NCI-H748 (cell line): ENCODE measurements around the gene KYNU.
"Not testable (repeated sequence)": the region's sequence is repeated elsewhere in the genome, so short reads cannot be mapped to it uniquely, and the experiment has no call there.

Experiments
- DNase-seq: peaks from one replicate; lab custom pipeline; 2025; ENCODE audit not compliant: unreplicated experiment; lab: John Stamatoyannopoulos, UW

The KYNU gene

GRCh38 chr2:142994665-142995064, 117.2 kb downstream of the KYNU start:
- DNase-seq: no peak

GRCh38 chr2:142997231-142997630, 119.8 kb downstream of the KYNU start:
- no peak for DNase-seq

DNA sequence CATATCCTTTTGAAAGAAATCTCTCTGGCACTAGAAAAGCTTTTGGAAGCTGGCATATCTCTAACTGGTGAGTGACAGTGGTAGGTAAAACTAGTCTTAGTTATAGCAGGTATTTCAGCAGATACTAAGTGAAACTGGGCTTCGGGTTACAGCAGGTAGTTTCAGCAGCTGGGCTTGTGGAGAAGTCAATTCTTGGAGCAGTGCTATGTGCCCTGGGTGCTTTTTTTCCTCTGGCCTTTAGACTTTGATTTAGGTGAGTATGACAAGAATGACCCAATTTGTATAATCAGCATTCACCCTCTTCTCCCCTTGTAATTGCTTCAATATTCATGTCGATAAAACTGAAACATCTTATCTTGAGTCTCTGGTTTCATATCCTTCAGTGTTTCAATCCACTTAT, 123.1 kb downstream of the KYNU start:
- no peak for DNase-seq

DNA sequence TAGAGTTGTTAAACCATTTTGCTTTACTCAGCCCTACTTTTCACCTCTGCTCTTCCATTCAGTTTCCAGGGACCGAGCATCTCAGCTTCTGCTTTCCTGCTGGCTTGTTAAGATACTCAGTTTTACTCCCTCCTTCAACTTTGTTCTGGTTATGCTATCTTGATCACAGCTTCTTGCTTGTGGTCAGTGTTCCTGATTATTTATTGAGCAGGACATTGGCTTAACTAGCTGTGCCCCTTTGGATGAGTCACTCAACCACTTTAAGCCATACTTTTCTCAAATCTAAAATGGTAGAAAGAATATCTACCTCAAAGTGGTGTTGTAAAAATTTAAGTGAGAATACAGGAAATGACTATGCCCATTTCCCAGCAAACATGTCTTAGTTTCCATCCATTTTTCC, 124.0 kb downstream of the KYNU start:
- DNase-seq: no peak

DNA sequence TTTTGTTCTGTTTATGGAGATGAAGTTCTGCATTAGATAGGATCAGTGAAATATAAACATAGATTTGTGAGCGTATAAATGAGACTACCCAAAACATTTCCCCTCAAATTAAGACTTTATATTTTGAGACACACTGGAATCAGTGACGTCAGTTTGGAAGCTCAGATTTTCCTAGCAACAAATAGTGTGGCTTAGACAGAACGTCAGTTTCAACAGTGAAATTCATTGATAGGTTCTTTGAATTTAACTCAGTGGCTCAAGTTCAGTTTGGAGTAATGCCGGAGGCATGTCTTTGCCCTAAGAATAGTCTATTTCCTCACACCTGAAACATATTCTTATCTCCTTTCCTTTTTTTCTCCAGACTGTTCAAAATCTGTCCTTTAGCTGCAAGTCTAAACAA, 138.2 kb downstream of the KYNU start:
- no peak for DNase-seq

- DNase-seq: no peak
Measured at GRCh38 chr2:143026411-143027054, 149.1 kb downstream of the KYNU start.

GRCh38 chr2:143029141-143029540, 151.7 kb downstream of the KYNU start:
- no peak for DNase-seq

DNA sequence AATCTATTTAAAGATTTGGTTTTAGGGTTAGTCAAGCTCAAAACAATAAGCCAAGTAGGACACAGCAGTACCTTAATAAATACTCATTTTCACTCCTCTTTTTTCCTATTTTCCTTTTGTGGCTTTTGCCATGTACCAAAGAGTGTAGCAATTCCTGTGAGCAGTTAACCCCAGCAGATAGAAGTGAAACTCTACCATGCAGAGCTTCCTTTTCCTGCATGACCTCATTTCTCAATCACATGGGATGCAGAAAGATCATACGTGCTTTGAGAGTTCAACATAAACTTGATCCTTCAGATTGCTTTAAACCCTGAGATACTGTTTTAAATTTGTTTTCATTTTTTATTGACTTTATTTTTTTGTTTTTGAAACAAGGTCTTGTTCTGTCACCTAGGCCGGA, 152.7 kb downstream of the KYNU start:
- DNase-seq: no peak

DNA sequence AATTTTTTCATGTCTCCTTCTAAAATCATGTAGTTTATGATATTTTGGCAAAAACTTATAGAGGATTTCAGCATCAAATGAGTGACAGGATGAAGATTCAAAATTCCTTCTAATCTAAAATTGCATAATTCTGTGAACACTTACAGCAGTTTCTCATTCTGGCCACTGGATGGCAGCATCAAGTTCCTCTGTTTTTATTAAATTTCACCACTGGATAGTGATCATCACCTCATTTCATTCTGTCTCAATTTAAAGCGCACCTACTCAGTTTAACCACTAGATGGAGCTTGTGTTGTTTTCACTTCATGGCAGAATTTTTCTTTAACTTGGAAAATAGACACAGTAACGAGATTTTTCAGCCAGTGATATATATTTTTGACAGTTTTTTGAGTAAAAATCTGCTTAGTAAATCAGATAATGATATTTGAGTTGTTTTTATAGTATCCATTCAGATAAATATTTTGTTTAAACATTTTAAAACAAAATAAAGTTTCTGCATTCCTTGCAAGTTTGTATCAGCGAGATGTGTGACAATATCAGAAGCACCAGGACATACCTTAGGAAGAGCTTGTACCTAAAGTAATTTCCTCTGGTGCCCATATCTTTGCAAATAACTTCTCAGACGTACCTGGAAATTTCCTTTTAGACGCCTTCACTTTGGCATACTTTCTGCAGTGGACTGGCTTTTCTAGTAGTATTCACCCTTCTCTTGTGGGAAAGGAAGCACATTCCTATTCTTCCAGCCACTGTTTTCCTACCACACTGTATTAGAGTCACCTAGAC, 157.0 kb downstream of the KYNU start:
- peak; percentile 74 for DNase-seq

DNA sequence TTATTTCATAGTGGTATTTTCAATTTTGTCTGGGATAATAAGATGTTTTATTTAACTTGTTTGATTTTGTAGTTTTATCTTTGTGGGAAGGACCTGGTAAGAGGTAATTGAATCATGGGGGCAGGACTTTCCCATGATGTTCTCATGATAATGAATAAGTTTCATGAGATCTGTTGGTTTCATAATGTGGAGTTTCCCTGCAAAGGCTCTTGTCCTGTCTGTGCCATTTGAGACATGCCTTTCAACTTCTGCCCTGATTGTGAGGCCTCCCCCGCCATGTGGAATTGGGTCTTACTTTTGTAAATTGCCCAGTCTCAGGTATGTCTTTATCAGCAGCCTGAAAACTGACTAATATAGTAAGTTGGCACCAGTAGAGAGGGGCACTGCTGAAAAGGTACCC, 174.0 kb downstream of the KYNU start:
- DNase-seq: no peak

DNA sequence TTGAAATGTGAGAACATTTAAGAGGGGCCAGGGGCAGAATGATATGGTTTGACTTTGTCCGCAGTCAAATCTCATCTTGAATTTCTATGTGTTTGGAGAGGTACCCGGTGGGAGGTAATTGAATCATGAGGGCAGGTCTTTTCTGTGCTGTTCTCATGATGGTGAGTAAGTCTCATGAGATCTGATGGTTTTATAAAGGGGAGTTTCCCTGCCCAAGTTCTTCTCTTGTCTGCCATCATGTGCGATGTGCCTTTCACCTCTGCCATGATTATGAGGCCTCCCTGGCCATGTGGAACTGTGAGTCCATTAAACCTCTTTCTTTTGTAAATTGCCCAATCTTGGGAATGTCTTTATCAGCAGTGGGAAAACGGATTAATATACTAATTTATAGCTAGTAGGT, 176.0 kb downstream of the KYNU start:
- not testable (repeated sequence) for DNase-seq

GRCh38 chr2:143056550-143056949, 179.1 kb downstream of the KYNU start:
- no peak for DNase-seq

DNA sequence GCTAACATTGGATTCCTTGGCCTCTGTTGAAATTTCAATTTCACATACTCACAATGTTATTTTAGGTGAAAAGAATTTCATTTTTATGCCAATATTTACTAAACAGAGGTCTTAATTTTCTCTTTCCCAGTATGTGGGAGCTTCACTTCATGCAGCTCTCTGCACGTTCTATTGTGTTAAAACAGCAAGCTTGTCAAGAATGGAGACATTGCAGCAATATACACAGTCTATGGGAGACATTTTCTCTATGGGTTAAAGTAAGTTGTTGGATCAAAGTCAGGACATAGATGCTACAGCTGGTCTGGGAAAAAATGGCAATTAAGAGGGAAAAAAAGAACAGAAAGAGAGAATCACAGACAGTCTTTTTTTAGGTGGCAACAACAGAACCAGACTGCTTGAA, 181.4 kb downstream of the KYNU start:
- DNase-seq: no peak

DNA sequence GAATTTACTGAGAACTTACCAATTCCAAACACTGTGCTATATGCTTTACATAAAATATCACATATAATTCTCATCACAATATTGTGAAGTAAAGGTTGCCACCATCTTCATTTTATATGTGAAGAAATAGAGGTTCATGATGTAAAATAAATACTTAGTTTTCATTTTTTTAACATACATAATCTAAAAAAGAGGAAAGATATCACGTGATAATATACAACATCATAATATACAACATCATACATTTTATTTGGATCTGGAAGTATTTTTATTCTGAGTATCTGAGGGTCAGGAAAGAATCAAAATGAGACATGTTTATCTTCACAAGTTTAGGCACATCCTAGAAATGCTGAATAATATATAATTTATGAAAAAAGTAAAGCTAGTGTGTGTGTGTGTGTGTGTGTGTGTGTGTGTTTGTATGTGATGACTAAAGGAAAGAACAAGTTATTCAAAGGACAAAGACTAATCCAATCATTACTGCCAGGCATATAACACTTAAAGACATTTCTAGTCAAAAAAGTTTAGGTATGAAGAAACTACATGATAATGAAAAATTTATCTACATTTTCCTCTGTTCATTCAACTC, 186.2 kb downstream of the KYNU start:
- DNase-seq: no peak

GRCh38 chr2:143068094-143068493, 190.6 kb downstream of the KYNU start:
- no peak for DNase-seq

GRCh38 chr2:143068509-143068908, 191.0 kb downstream of the KYNU start:
- no peak for DNase-seq

DNA sequence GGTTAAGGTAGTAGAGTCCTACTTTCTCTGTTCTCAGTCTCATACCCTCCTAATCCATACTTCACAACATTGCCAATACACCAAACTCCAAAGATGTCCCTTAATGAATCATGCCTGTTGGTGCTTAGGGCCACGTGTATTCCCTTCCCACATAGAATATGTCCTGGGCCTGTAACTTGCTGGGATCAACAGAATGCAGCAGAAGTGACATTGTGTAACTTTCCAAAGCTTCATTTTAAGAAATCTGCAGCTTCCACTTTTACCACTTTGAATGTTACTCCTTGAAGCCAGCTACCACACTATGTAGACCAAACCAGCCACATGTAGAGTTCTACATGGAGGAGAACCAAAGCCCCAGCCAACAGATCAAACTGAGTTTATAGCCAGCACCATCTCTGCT, 193.2 kb downstream of the KYNU start:
- no peak for DNase-seq

GRCh38 chr2:143071185-143071876, 193.9 kb downstream of the KYNU start:
- no peak for DNase-seq

DNA sequence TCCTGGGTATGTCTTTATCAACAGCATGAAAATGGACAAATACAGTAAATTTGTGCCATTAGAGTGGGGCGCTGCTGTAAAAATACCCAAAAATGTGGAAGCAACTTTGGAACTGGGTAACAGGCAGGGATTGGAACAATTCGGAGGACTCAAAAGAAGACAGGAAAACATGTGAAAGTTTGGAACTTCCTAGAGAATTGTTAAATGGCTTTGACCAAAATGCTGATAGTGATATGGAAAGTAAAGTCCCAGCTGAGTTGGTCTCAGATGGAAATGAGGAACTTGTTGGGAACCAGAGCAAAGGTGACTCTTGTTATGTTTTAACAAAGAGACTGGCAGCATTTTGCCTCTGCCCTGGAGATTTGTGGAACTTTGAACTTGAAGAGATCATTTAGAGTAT, 197.4 kb downstream of the KYNU start:
- DNase-seq: not testable (repeated sequence)

DNA sequence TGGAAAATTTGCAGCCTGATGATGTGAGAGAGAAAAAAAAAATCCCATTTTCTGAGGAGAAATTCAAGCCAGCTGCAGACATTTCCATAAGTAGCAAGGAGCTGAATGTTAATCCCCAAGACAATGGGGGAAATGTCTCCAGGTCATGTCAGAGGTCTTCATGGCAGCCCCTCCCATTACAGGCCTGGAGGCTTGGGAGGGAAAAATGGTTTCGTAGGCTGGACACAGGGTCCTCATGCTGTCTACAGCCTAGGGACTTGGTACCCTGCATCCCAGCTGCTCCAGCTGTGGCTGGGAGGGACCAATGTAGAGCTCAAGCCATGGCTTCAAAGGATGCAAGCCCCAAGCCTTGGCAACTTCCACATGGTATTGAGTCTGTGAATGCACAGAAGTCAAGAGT, 198.2 kb downstream of the KYNU start:
- no peak for DNase-seq

DNA sequence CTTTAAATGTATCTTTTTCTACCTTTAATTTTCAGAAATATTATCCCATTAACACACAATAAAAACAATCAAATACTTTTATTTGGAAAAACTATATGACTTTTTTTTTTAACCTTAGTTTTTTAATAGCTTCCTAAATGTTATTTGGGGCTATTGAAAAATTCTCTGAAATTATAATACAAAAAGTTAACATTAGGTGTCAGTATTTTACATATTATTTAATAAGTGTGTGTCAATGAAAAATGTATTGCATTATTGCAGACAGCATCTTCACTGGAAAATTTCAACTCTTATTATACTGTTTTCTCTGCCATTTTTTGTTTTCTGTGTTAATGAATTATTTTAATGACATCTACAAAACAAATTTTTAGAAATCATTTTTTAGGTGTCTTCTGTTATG, 200.6 kb downstream of the KYNU start:
- no peak for DNase-seq

GRCh38 chr2:143081616-143082015, 204.2 kb downstream of the KYNU start:
- no peak for DNase-seq
